DMS 273 (cell line): ENCODE measurements around the gene ITGB7.
"Not testable (repeated sequence)": the region's sequence is repeated elsewhere in the genome, so short reads cannot be mapped to it uniquely, and the experiment has no call there.

ENCODE experiments used
- DNase-seq: peaks from one replicate; lab custom pipeline; 2025; ENCODE audit not compliant: unreplicated experiment; lab: John Stamatoyannopoulos, UW

The ITGB7 gene

GRCh38 chr12:53180931-53181645 lies 26.0 kb downstream of the ITGB7 start:
- peak; percentile 90 for DNase-seq

- peak; percentile 97 for DNase-seq
Observed at GRCh38 chr12:53180220-53180930, 26.7 kb downstream of the ITGB7 start, which contains the start of the genes CSAD and ZNF740. Gene CSAD (minus strand): TSS chr12:53180925. CDS start chr12:53173470, 7,455 bp downstream. Gene ZNF740 (plus strand): TSS chr12:53180722. CDS start chr12:53181984, 1,262 bp downstream.

GRCh38 chr12:53179687-53180219 lies 27.3 kb downstream of the ITGB7 start:
- DNase-seq: no peak

- DNase-seq: not testable (repeated sequence)
Observed at GRCh38 chr12:53178803-53179202, 28.2 kb downstream of the ITGB7 start.

GRCh38 chr12:53177447-53177846 lies 29.6 kb downstream of the ITGB7 start:
- DNase-seq: not testable (repeated sequence)

- DNase-seq: no peak
Observed at GRCh38 chr12:53176750-53177149, 30.3 kb downstream of the ITGB7 start.

GRCh38 chr12:53174881-53175491 lies 32.1 kb downstream of the ITGB7 start:
- peak; percentile 36 for DNase-seq

GRCh38 chr12:53173085-53173715 lies 33.9 kb downstream of the ITGB7 start:
- DNase-seq: no peak

GRCh38 chr12:53172352-53172751 lies 34.7 kb downstream of the ITGB7 start:
- DNase-seq: no peak

GRCh38 chr12:53171725-53172329 lies 35.2 kb downstream of the ITGB7 start:
- DNase-seq: peak; percentile 13

GRCh38 chr12:53170876-53171724 lies 36.0 kb downstream of the ITGB7 start:
- no peak for DNase-seq

- no peak for DNase-seq
Observed at GRCh38 chr12:53170215-53170614, 36.8 kb downstream of the ITGB7 start.

- DNase-seq: no peak
Observed at GRCh38 chr12:53169644-53170043, 37.4 kb downstream of the ITGB7 start.

- DNase-seq: no peak
Observed at GRCh38 chr12:53166837-53167236, 40.2 kb downstream of the ITGB7 start.

- not testable (repeated sequence) for DNase-seq
Observed at GRCh38 chr12:53163008-53163407, 44.0 kb downstream of the ITGB7 start.

GRCh38 chr12:53161119-53161911 lies 45.7 kb downstream of the ITGB7 start:
- no peak for DNase-seq

- DNase-seq: no peak
Observed at GRCh38 chr12:53160673-53161072, 46.4 kb downstream of the ITGB7 start.

- DNase-seq: no peak
Observed at GRCh38 chr12:53160000-53160399, 47.1 kb downstream of the ITGB7 start.
